DND-41 (cell line): ENCODE results near the gene GON4L.

ENCODE experiments used
- ATAC-seq: fragments of 200-7000 bp; cut with Tn5 transposase; 3 replicates; pipeline ENCODE4 v1.9.1; 2021; ENCODE audit warnings: low read depth; ENCODE audit not compliant: insufficient read depth
- DNase-seq: peaks from one replicate; pipeline ENCODE4 v3.0.0-alpha.2; 2020
- H2AFZ ChIP-seq: 2 replicates; pipeline ENCODE4 v1.6.0; 2012; ENCODE audit warnings: low read depth, low read length
- H3K27ac ChIP-seq: 2 replicates; pipeline ENCODE4 v1.5.1; 2012; ENCODE audit warnings: low read length, inconsistent platforms
- H3K27me3 ChIP-seq: fragments of 200-600 bp; sonication (generic); 2 replicates; pipeline ENCODE4 v1.6.0; 2012; ENCODE audit warnings: low read length, mild to moderate bottlenecking, inconsistent platforms; ENCODE audit not compliant: insufficient read depth, poor library complexity
- H3K36me3 ChIP-seq: 2 replicates; pipeline ENCODE4 v1.5.1; 2012; ENCODE audit warnings: low read length, inconsistent platforms; ENCODE audit not compliant: insufficient read depth
- H3K4me1 ChIP-seq: 2 replicates; pipeline ENCODE4 v1.5.1; 2012; ENCODE audit warnings: mild to moderate bottlenecking, low read length; ENCODE audit not compliant: insufficient read depth
- H3K4me2 ChIP-seq: 2 replicates; pipeline ENCODE4 v1.6.0; 2012; ENCODE audit warnings: mild to moderate bottlenecking, moderate library complexity, low read length, inconsistent platforms; ENCODE audit not compliant: insufficient read depth
- H3K4me3 ChIP-seq, 2 experiments: fragments of 200-600 bp in 1 of 2; shearing (Covaris generic) in 1 of 2; 2 replicates each; pipeline ENCODE4 v1.5.1; 2012 to 2016; ENCODE audit warnings: inconsistent platforms in 2 of 2, low read length in 2 of 2, mild to moderate bottlenecking in 2 of 2, low read depth in 1 of 2, moderate library complexity in 1 of 2
- H3K79me2 ChIP-seq: 2 replicates; pipeline ENCODE4 v1.6.0; 2012; ENCODE audit warnings: low read length, inconsistent platforms; ENCODE audit not compliant: insufficient read depth
- H3K9ac ChIP-seq: 2 replicates; pipeline ENCODE4 v1.6.0; 2012; ENCODE audit warnings: low read depth, mild to moderate bottlenecking, inconsistent platforms, low read length, moderate library complexity
- H3K9me3 ChIP-seq: 2 replicates; pipeline ENCODE4 v1.5.1; 2012; ENCODE audit warnings: low read length, moderate library complexity, mild to moderate bottlenecking, inconsistent platforms; ENCODE audit not compliant: insufficient read depth, severe bottlenecking
- H4K20me1 ChIP-seq: 2 replicates; pipeline ENCODE4 v1.6.0; 2012; ENCODE audit warnings: low read length; ENCODE audit not compliant: insufficient read depth
- CTCF ChIP-seq: IDR thresholded peaks from 2 replicates; pipeline ENCODE4 v1.5.1; 2012; ENCODE audit warnings: borderline replicate concordance, low read length, moderate library complexity, mild to moderate bottlenecking; ENCODE audit not compliant: poor library complexity, severe bottlenecking; ENCODE audit errors: extremely low read depth
- EZH2 ChIP-seq: IDR thresholded peaks from 3 replicates; pipeline ENCODE4 v1.6.1; 2012; ENCODE audit warnings: borderline replicate concordance, low read depth, mild to moderate bottlenecking, moderate library complexity, low read length, inconsistent platforms; ENCODE audit not compliant: severe bottlenecking

Gene GON4L

GRCh38 chr1:155893389-155894142 is 36.6 kb upstream of the GON4L start:
- peaks cover 7% of the 10 kb centered on the region; the same call in 1 of the 2 replicates for H3K36me3 ChIP-seq
- TF ChIP-seq EZH2 (no peak), CTCF (no peak)
- no peak overlapping the region for H3K4me3 ChIP-seq
- H3K4me1 ChIP-seq = 0 out of 2 replicates have a peak, but pooled peaks cover 4% of the 10 kb centered on the region
- no peaks in the 10 kb centered on the region for H3K79me2 ChIP-seq
- no peaks in the 10 kb centered on the region for H3K27me3 ChIP-seq
- H2AFZ ChIP-seq = no peak overlapping the region
- DNase-seq (no peak), ATAC-seq (peak; percentile 61)
- H3K9me3 ChIP-seq = no peaks in the 10 kb centered on the region
- H3K9ac ChIP-seq = no peak overlapping the region
- no peaks in the 10 kb centered on the region for H4K20me1 ChIP-seq
- no peak overlapping the region for H3K4me2 ChIP-seq
- H3K27ac ChIP-seq = no peak overlapping the region

- DNase-seq = no peak
- no peak for TF ChIP-seq CTCF
- TF ChIP-seq EZH2 = no peak
- H3K4me2 ChIP-seq = no peak overlapping the region
- H3K27me3 ChIP-seq = no peaks in the 10 kb centered on the region
- no peak overlapping the region for H2AFZ ChIP-seq
- H4K20me1 ChIP-seq = no peaks in the 10 kb centered on the region
- H3K27ac ChIP-seq = no peak overlapping the region
- 0 out of 2 replicates have a peak, but pooled peaks cover 4% of the 10 kb centered on the region for H3K4me1 ChIP-seq
- H3K4me3 ChIP-seq = no peak overlapping the region
- H3K9me3 ChIP-seq = no peaks in the 10 kb centered on the region
- no peak overlapping the region for H3K9ac ChIP-seq
- ATAC-seq = no peak
- H3K79me2 ChIP-seq = no peaks in the 10 kb centered on the region
- H3K36me3 ChIP-seq = 0 out of 2 replicates have a peak, but pooled peaks cover 5% of the 10 kb centered on the region
These were observed 35.8 kb upstream of the GON4L start for GRCh38 chr1:155892796-155893195.

GRCh38 chr1:155890251-155890650 is 33.2 kb upstream of the GON4L start:
- H3K4me2 ChIP-seq = no peak overlapping the region
- TF ChIP-seq CTCF = no peak
- no peaks in the 10 kb centered on the region for H3K27me3 ChIP-seq
- no peak overlapping the region for H3K27ac ChIP-seq
- H3K79me2 ChIP-seq = no peaks in the 10 kb centered on the region
- H3K4me1 ChIP-seq = 0 out of 2 replicates have a peak, but pooled peaks cover 4% of the 10 kb centered on the region
- no peaks in the 10 kb centered on the region for H4K20me1 ChIP-seq
- ATAC-seq (no peak), DNase-seq (no peak)
- no peaks in the 10 kb centered on the region for H3K36me3 ChIP-seq
- H2AFZ ChIP-seq = no peak overlapping the region
- no peak overlapping the region for H3K9ac ChIP-seq
- H3K9me3 ChIP-seq = no peaks in the 10 kb centered on the region
- H3K4me3 ChIP-seq = no peak overlapping the region

- H3K36me3 ChIP-seq = no peaks in the 10 kb centered on the region
- 0 out of 2 replicates have a peak, but pooled peaks cover 4% of the 10 kb centered on the region for H3K4me1 ChIP-seq
- no peak overlapping the region for H3K9ac ChIP-seq
- ATAC-seq (no peak), DNase-seq (no peak)
- no peaks in the 10 kb centered on the region for H4K20me1 ChIP-seq
- no peak for TF ChIP-seq EZH2
- no peak for TF ChIP-seq CTCF
- H3K9me3 ChIP-seq = no peaks in the 10 kb centered on the region
- no peaks in the 10 kb centered on the region for H3K79me2 ChIP-seq
- H3K27me3 ChIP-seq = no peaks in the 10 kb centered on the region
- H3K4me2 ChIP-seq = no peak overlapping the region
- no peak overlapping the region for H3K4me3 ChIP-seq
- H3K27ac ChIP-seq = no peak overlapping the region
- no peak overlapping the region for H2AFZ ChIP-seq
These were observed 32.6 kb upstream of the GON4L start for GRCh38 chr1:155889566-155889965.
